Measurements from ENCODE around the gene ARHGEF4. TPM values are rescaled to one million over a fixed set of nuclear protein-coding genes. Genes with fewer than 3 reads are reported as not detected.

The ARHGEF4 gene
- not detected for total RNA-seq

DNA sequence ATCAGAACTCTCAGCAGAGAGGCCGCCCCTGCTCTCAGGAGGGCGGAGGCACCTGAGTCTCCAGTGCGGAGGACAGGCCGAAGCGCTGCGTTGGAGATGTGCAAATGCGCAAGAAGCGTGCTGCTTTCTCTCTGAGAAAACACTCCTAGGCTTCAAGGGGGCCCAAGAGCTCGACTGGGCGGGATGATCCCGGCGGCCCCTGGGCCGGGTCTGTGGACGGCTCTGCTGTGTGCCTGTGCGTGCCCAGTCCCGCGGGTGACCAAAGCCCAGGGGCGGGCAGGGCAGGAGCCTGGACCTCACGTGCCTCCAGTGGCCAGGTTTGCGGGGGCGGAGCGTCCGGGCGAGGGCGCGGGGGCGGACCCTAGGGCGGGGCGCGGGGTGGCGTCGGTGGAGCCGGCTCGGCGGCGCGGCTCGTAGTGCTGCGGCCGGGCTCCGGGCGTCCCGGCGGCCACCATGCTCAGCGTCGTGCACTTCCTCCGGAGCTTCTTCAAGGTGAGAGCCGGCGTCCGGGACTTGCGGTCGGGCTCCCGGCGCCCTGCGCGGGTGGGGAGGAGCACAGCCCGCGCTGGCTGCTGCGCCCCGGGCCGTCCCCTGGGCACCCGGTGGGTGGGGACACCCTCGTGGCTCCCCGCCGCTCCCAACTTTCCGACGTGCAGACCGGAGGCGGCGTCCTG lies at the start of gene ARHGEF4:
Gene ARHGEF4, plus strand, starts transcription at position 414 of the 674 bp plus-strand sequence. Its CDS starts 40 bp downstream, at position 454.
- H3K4me1 Mint-ChIP-seq: no peaks in the 10 kb centered on the region
- H3K4me3 Mint-ChIP-seq: peak within 1 kb of the TSS; percentile 42
- H3K27me3 Mint-ChIP-seq: peaks cover 21% of the 10 kb centered on the region
- ATAC-seq (replicated peaks): peak; percentile 45
- H3K9me3 Mint-ChIP-seq: no peaks in the 10 kb centered on the region
- no peaks in the 10 kb centered on the region for H3K36me3 Mint-ChIP-seq (ENCODE audit: low read depth)
- H3K27ac Mint-ChIP-seq: no peak within 1 kb of the TSS

DNA sequence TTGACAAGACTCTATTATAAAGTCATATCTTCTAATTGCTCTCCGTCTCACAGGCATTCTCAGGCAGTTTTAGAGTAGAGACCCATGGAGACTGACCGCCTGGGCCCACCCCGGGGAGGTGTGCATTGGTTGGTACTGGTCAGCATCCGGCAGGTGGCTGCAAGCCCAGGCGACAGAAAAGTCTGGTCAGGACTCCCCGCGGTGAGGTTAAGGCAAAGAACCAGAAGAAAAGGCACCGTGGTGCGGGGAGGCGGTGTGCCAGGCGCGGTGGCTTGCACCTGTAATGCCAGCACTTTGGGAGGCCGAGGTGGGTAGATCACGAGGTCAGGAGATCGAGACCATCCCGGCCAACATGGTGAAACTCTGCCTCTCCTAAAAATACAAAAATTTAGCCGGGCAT lies 48.9 kb upstream of the ARHGEF4 start:
- no peak for ATAC-seq (replicated peaks)

GRCh38 chr2:130790312-130790711 lies 46.4 kb upstream of the ARHGEF4 start:
- no peak for ATAC-seq (replicated peaks)
- H3K27me3 Mint-ChIP-seq: peaks cover 4% of the 10 kb centered on the region
- no peaks in the 10 kb centered on the region for H3K9me3 Mint-ChIP-seq
- no peak overlapping the region for H3K4me3 Mint-ChIP-seq
- H3K36me3 Mint-ChIP-seq (ENCODE audit: low read depth): no peaks in the 10 kb centered on the region
- H3K27ac Mint-ChIP-seq: no peak overlapping the region
- H3K4me1 Mint-ChIP-seq: no peaks in the 10 kb centered on the region

More for the DNA sequence above, 48.9 kb upstream of the ARHGEF4 start:
- no peaks in the 10 kb centered on the region for H3K36me3 Mint-ChIP-seq (ENCODE audit: low read depth)
- no peaks in the 10 kb centered on the region for H3K4me1 Mint-ChIP-seq
- H3K27me3 Mint-ChIP-seq: no peaks in the 10 kb centered on the region
- H3K27ac Mint-ChIP-seq: peak overlapping the region; percentile 22
- no peaks in the 10 kb centered on the region for H3K9me3 Mint-ChIP-seq
- no peak overlapping the region for H3K4me3 Mint-ChIP-seq

DNA sequence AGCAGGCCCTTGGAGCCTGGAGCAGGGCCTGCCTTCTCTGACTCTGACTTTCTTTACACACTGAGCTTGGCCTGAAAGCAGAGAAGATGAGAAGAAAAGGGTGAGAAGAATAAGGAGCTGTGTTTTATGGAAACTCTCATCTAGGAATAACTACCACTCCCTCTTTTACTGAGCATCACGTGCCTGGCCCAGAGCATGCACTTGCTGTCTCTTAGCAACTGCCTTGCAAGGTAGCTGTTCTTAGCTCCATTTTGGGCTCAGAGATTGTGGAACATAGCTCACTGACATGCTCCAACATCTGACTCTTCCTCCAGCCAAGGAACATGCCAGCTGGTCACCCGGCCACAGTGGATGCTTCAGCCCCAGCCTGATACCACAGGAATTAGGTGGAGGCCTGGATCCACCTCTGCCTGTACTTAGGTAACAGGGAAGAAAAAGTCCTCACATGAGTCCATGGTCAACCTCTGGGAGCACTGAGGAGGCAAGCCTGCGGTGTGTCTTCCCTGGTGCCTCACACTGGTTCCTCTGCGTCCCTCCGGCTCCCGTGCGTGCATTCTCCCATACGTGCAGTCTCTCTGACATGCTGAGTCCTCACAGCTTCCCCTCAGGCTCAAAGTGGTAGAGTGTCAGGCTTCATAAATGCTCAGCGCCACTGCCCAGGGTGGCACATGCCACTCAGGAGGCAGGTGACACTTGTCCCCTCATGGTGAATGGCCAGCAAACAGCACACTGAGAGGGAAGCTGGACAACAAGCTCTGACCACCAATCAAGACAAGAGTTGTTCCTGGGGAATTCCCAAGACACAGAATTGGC lies 45.7 kb upstream of the ARHGEF4 start:
- Mint-ChIP-seq H3K27me3 (peaks cover 4% of the 10 kb centered on the region), H3K36me3 (ENCODE audit: low read depth) (no peaks in the 10 kb centered on the region), H3K9me3 (no peaks in the 10 kb centered on the region), H3K4me3 (no peak overlapping the region), H3K27ac (no peak overlapping the region), H3K4me1 (no peaks in the 10 kb centered on the region)
- ATAC-seq (replicated peaks): no peak

- Mint-ChIP-seq H3K36me3 (ENCODE audit: low read depth) (no peaks in the 10 kb centered on the region), H3K27me3 (peaks cover 4% of the 10 kb centered on the region), H3K4me1 (no peaks in the 10 kb centered on the region), H3K27ac (no peak overlapping the region), H3K9me3 (no peaks in the 10 kb centered on the region), H3K4me3 (no peak overlapping the region)
- no peak for ATAC-seq (replicated peaks)
These were observed 45.1 kb upstream of the ARHGEF4 start for GRCh38 chr2:130791617-130791939.

GRCh38 chr2:130795431-130795830 lies 41.3 kb upstream of the ARHGEF4 start:
- H3K36me3 Mint-ChIP-seq (ENCODE audit: low read depth): no peaks in the 10 kb centered on the region
- H3K4me3 Mint-ChIP-seq: no peak overlapping the region
- H3K27ac Mint-ChIP-seq: no peak overlapping the region
- H3K9me3 Mint-ChIP-seq: no peaks in the 10 kb centered on the region
- ATAC-seq (replicated peaks): no peak
- no peaks in the 10 kb centered on the region for H3K4me1 Mint-ChIP-seq
- peaks cover 4% of the 10 kb centered on the region for H3K27me3 Mint-ChIP-seq

- H3K4me3 Mint-ChIP-seq: no peak overlapping the region
These were observed 40.4 kb upstream of the ARHGEF4 start for GRCh38 chr2:130796290-130796689.

GRCh38 chr2:130797493-130798435 lies 39.0 kb upstream of the ARHGEF4 start:
- Mint-ChIP-seq H3K27me3 (peaks cover 4% of the 10 kb centered on the region), H3K4me3 (peak overlapping the region; percentile 45), H3K36me3 (ENCODE audit: low read depth) (no peaks in the 10 kb centered on the region), H3K4me1 (no peaks in the 10 kb centered on the region), H3K27ac (no peak overlapping the region), H3K9me3 (no peaks in the 10 kb centered on the region)
- peak; percentile 92 for ATAC-seq (replicated peaks)

More at GRCh38 chr2:130796290-130796689, 40.4 kb upstream of the ARHGEF4 start:
- Mint-ChIP-seq H3K27ac (no peak overlapping the region), H3K27me3 (peaks cover 4% of the 10 kb centered on the region), H3K36me3 (ENCODE audit: low read depth) (no peaks in the 10 kb centered on the region), H3K9me3 (no peaks in the 10 kb centered on the region), H3K4me1 (no peaks in the 10 kb centered on the region)
- ATAC-seq (replicated peaks): no peak

- no peak for ATAC-seq (replicated peaks)
- Mint-ChIP-seq H3K4me1 (no peaks in the 10 kb centered on the region), H3K36me3 (ENCODE audit: low read depth) (no peaks in the 10 kb centered on the region), H3K4me3 (peak overlapping the region; percentile 45), H3K9me3 (no peaks in the 10 kb centered on the region), H3K27me3 (peaks cover 4% of the 10 kb centered on the region), H3K27ac (no peak overlapping the region)
These were observed 38.1 kb upstream of the ARHGEF4 start for GRCh38 chr2:130798472-130799218.

GRCh38 chr2:130799295-130799694 lies 37.4 kb upstream of the ARHGEF4 start:
- no peaks in the 10 kb centered on the region for H3K36me3 Mint-ChIP-seq (ENCODE audit: low read depth)

DNA sequence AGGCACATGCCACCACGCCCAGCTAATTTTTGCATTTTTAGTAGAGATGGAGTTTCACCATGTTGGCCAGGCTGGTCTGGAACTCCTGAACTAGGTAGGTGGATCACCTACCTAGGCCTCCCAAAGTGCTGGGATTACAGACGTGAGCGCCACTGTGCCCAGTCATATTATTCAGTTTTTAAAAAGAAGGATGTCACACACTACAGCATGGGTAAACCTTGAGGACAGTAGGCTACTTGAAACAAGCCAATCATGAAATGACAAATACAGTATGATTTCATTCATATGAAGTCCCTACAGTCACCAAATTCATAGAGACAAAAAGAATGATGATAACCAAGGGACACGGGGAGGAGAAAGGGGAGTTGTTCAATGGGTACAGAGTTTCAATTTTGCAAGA lies 31.1 kb upstream of the ARHGEF4 start:
- H3K4me1 Mint-ChIP-seq: peaks cover 3% of the 10 kb centered on the region
- H3K27me3 Mint-ChIP-seq: peaks cover 11% of the 10 kb centered on the region
- no peak for ATAC-seq (replicated peaks)

More at GRCh38 chr2:130799295-130799694, 37.4 kb upstream of the ARHGEF4 start:
- Mint-ChIP-seq H3K27me3 (peaks cover 4% of the 10 kb centered on the region), H3K4me1 (no peaks in the 10 kb centered on the region), H3K27ac (no peak overlapping the region), H3K9me3 (no peaks in the 10 kb centered on the region), H3K4me3 (no peak overlapping the region)
- ATAC-seq (replicated peaks): no peak

GRCh38 chr2:130806370-130806769 lies 30.3 kb upstream of the ARHGEF4 start:
- Mint-ChIP-seq H3K27me3 (peaks cover 11% of the 10 kb centered on the region), H3K36me3 (ENCODE audit: low read depth) (no peaks in the 10 kb centered on the region), H3K27ac (no peak overlapping the region), H3K9me3 (no peaks in the 10 kb centered on the region), H3K4me1 (peaks cover 3% of the 10 kb centered on the region), H3K4me3 (no peak overlapping the region)
- no peak for ATAC-seq (replicated peaks)

More for the DNA sequence above, 31.1 kb upstream of the ARHGEF4 start:
- Mint-ChIP-seq H3K9me3 (no peaks in the 10 kb centered on the region), H3K27ac (no peak overlapping the region), H3K4me3 (no peak overlapping the region), H3K36me3 (ENCODE audit: low read depth) (no peaks in the 10 kb centered on the region)

DNA sequence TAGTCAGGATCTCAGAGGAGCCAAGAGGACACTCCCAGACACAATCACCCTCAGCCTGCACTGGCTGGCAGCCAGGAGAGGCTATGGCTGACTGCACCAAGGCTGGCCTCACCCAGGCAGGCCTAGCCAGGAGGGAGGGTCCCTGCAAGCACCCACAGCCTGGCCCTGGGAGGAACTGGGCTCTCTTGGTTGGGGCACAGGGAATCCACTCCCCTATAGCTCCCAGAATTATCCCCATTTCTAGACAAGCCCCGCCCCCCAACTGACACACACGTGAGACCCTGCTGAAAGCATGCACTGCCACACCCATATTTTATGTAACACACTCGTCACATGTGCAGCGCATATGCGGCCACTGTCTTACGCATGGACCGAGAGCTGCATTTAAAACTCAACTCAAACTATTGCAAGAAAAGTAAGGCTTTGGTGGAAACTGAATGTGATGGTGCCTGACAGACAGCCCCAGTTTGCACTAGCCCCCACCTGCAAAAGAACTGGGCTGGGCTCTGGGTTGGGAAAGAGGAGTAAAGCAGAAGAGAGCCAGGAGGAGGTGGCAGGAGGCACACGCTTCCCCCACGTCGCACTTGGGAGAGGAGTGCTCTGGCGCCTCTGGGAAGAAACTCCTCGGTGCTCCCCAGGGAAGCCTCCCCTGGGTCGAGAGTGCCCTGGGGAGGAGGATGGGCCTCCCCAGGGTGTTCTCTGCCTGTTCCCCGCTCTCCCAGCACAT lies 28.9 kb upstream of the ARHGEF4 start:
- Mint-ChIP-seq H3K9me3 (no peaks in the 10 kb centered on the region), H3K4me1 (peaks cover 3% of the 10 kb centered on the region), H3K27me3 (peaks cover 11% of the 10 kb centered on the region), H3K36me3 (ENCODE audit: low read depth) (no peaks in the 10 kb centered on the region), H3K27ac (no peak overlapping the region), H3K4me3 (no peak overlapping the region)
- no peak for ATAC-seq (replicated peaks)
